ENCODE results near the gene KDM4C. TPM values are rescaled to one million over a fixed set of nuclear protein-coding genes. Genes with fewer than 3 reads are reported as not detected.

Gene KDM4C
- total RNA-seq, 2 donors from 2014 or later: 12.8 to 31.5 TPM

GRCh38 chr9:7150153-7150890, 392.5 kb downstream of the KDM4C start:
- Histone ChIP-seq H3K27me3 (ENCODE audit: control insufficient read depth, insufficient read depth, low read length, poor library complexity, severe bottlenecking) (no peaks in the 10 kb centered on the region), H3K4me1 (ENCODE audit: control insufficient read depth, insufficient read depth, low read length) (no peaks in the 10 kb centered on the region), H3K27ac (ENCODE audit: low read depth, low read length) (no peak overlapping the region), H3K4me3 (ENCODE audit: low read length) (no peak overlapping the region), H3K36me3 (ENCODE audit: control insufficient read depth, insufficient read depth, low read length) (peaks cover 8% of the 10 kb centered on the region), H3K9me3 (ENCODE audit: control insufficient read depth, low read length) (peaks cover 5% of the 10 kb centered on the region), H3K9ac (ENCODE audit: extremely low read depth, low read length, poor library complexity, severe bottlenecking) (no peak overlapping the region)
- Mint-ChIP-seq H3K4me3 (no peak overlapping the region), H3K27ac (no peak overlapping the region), H3K27me3 (ENCODE audit: insufficient read depth) (no peaks in the 10 kb centered on the region), H3K36me3 (ENCODE audit: low read depth) (peaks cover 6% of the 10 kb centered on the region), H3K4me1 (peaks cover 19% of the 10 kb centered on the region), H3K9me3 (no peaks in the 10 kb centered on the region)
- no peak for DNase-seq
- no peak for TF ChIP-seq CTCF (conservative IDR thresholded peaks at IDR 0.05)
- 93 to 94% methylated on average over 3 to 8 of the region's 8 CpGs for WGBS, 2 experiments (ENCODE audit: insufficient coverage in 1 of 2, insufficient read length in 1 of 2)

- WGBS, 2 experiments (ENCODE audit: insufficient coverage in 1 of 2, insufficient read length in 1 of 2): 74 to 77% methylated on average over 3 to 4 of the region's 4 CpGs
- Histone ChIP-seq H3K9ac (ENCODE audit: extremely low read depth, low read length, poor library complexity, severe bottlenecking) (no peak overlapping the region), H3K9me3 (ENCODE audit: control insufficient read depth, low read length) (peaks cover 4% of the 10 kb centered on the region), H3K4me1 (ENCODE audit: control insufficient read depth, insufficient read depth, low read length) (no peaks in the 10 kb centered on the region), H3K36me3 (ENCODE audit: control insufficient read depth, insufficient read depth, low read length) (peaks cover 7% of the 10 kb centered on the region), H3K27ac (ENCODE audit: low read depth, low read length) (no peak overlapping the region), H3K4me3 (ENCODE audit: low read length) (no peak overlapping the region), H3K27me3 (ENCODE audit: control insufficient read depth, insufficient read depth, low read length, poor library complexity, severe bottlenecking) (no peaks in the 10 kb centered on the region)
- Mint-ChIP-seq H3K27me3 (ENCODE audit: insufficient read depth) (no peaks in the 10 kb centered on the region), H3K4me1 (no peaks in the 10 kb centered on the region), H3K36me3 (ENCODE audit: low read depth) (peaks cover 11% of the 10 kb centered on the region), H3K27ac (no peak overlapping the region), H3K4me3 (no peak overlapping the region), H3K9me3 (peaks cover 2% of the 10 kb centered on the region)
- DNase-seq: no peak
- TF ChIP-seq CTCF (conservative IDR thresholded peaks at IDR 0.05): no peak
These were observed 395.4 kb downstream of the KDM4C start for GRCh38 chr9:7153134-7153533.

- H3K4me1 Mint-ChIP-seq: no peaks in the 10 kb centered on the region
- no peak for DNase-seq
- no peak overlapping the region for H3K27ac ChIP-seq (ENCODE audit: low read depth, low read length)
- no peak for TF ChIP-seq CTCF (conservative IDR thresholded peaks at IDR 0.05)
- no peak overlapping the region for H3K4me3 Mint-ChIP-seq
- WGBS, 2 experiments (ENCODE audit: insufficient coverage in 1 of 2, insufficient read length in 1 of 2): 93 to 96% methylated on average over 1 of the region's 1 CpG
- no peaks in the 10 kb centered on the region for H3K27me3 Mint-ChIP-seq (ENCODE audit: insufficient read depth)
- H3K9me3 Mint-ChIP-seq: peaks cover 2% of the 10 kb centered on the region
- peaks cover 3% of the 10 kb centered on the region for H3K36me3 ChIP-seq (ENCODE audit: control insufficient read depth, insufficient read depth, low read length)
- no peaks in the 10 kb centered on the region for H3K27me3 ChIP-seq (ENCODE audit: control insufficient read depth, insufficient read depth, low read length, poor library complexity, severe bottlenecking)
- no peaks in the 10 kb centered on the region for H3K4me1 ChIP-seq (ENCODE audit: control insufficient read depth, insufficient read depth, low read length)
- no peaks in the 10 kb centered on the region for H3K9me3 ChIP-seq (ENCODE audit: control insufficient read depth, low read length)
- no peak overlapping the region for H3K27ac Mint-ChIP-seq
- peaks cover 7% of the 10 kb centered on the region for H3K36me3 Mint-ChIP-seq (ENCODE audit: low read depth)
- H3K4me3 ChIP-seq (ENCODE audit: low read length): no peak overlapping the region
- H3K9ac ChIP-seq (ENCODE audit: extremely low read depth, low read length, poor library complexity, severe bottlenecking): no peak overlapping the region
These were observed 395.8 kb downstream of the KDM4C start for GRCh38 chr9:7153566-7153965.

All from endodermal cell (in vitro differentiated cells).